ENCODE data around the gene BROX. TPM values are rescaled to one million over a fixed set of nuclear protein-coding genes. Genes with fewer than 3 reads are reported as not detected.

Gene BROX
- total RNA-seq, 1 experiment from 2014 or later = 59.0 TPM

- no peak for DNase-seq (ENCODE audit: low read depth)
Measured at GRCh38 chr1:222772996-222773379, 60.6 kb downstream of the BROX start.

DNA sequence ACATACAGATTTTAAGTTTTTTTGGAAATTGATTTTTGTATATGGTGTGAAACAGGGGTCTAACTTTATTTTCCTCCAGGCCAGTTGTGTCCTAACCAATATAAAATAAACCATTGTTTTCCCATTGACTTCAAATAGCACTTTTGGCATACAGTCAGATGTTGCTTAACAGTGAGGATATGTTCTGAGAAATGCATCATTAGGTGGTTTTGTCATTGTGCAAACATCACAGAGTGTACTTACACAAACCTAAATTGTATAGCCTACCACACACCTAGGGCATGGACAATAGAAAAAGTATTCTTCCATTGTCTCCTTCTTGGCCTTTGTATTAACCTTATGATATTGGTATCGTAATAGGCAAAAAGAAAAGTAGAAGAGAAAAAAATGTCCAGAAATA is 65.1 kb downstream of the BROX start:
- DNase-seq (ENCODE audit: low read depth) = no peak

GRCh38 chr1:222777977-222778376 is 65.6 kb downstream of the BROX start:
- DNase-seq (ENCODE audit: low read depth) = no peak

GRCh38 chr1:222781251-222781650 is 68.9 kb downstream of the BROX start:
- no peak for DNase-seq (ENCODE audit: low read depth)

GRCh38 chr1:222783051-222783450 is 70.7 kb downstream of the BROX start:
- no peak for DNase-seq (ENCODE audit: low read depth)

GRCh38 chr1:222784371-222784770 is 72.0 kb downstream of the BROX start:
- no peak for DNase-seq (ENCODE audit: low read depth)

Other genes starting within 250 kb of the BROX start
- 0.70 and 1.3 TPM in 2 replicates for gene HHIPL2, start 164.5 kb upstream of the BROX start, total RNA-seq (2014; rRNA removed; shearing (Covaris generic))
- 14.5 and 15.4 TPM in 2 replicates for gene TAF1A, start 122.6 kb upstream of the BROX start, total RNA-seq (2014; rRNA removed; shearing (Covaris generic))
- 22.8 and 30.5 TPM in 2 replicates for gene MIA3, start 94.5 kb upstream of the BROX start, total RNA-seq (2014; rRNA removed; shearing (Covaris generic))
- 18.7 and 37.2 TPM in 2 replicates for gene AIDA, start 73 bp upstream of the BROX start, total RNA-seq (2014; rRNA removed; shearing (Covaris generic))
- gene FAM177B, start 24.6 kb downstream of the BROX start, total RNA-seq (2014; rRNA removed; shearing (Covaris generic)) = not detected in 2 replicates
- 0.84 and 1.3 TPM in 2 replicates for gene DISP1, start 102.5 kb downstream of the BROX start, total RNA-seq (2014; rRNA removed; shearing (Covaris generic))